ENCODE results near the gene SLC35A5.

GRCh38 chr3:112546216-112546759, 15.6 kb upstream of the SLC35A5 start:
- no peak for TF ChIP-seq CTCF (IDR thresholded peaks at IDR 0.05)
- no peak for TF ChIP-seq POLR2A (IDR thresholded peaks at IDR 0.05)
